ENCODE measurements around the gene EPHA5.

The EPHA5 gene

DNA sequence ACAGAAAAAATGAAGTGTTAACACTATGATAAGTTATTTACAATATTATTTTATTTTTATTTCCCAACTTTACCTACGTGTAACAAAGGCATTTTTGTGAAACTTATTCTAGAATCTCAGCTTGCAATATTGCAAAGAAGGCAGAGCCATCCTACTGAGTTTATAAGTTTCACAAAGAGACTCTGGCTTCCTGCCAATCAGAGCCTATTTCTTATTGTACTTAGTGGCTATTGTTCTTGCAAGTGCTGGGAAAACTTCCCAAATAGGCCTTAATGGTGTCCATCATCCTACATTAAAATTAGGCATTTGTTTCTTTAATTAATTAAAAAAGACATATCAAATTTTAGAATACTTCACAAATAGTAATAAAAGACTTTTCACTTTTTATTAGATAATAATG is 233.2 kb downstream of the EPHA5 start:
- H2AFZ ChIP-seq (ENCODE audit: low read depth, low read length) = no peak overlapping the region
- peaks cover 3% of the 10 kb centered on the region for H3K4me1 ChIP-seq (ENCODE audit: insufficient read depth, low read length)
- no peak overlapping the region for H3K4me3 ChIP-seq (ENCODE audit: low read length)
- no peaks in the 10 kb centered on the region for H3K27me3 ChIP-seq (ENCODE audit: insufficient read depth, low read length)
- H3K9me3 ChIP-seq (ENCODE audit: low read length) = no peaks in the 10 kb centered on the region
- H3K36me3 ChIP-seq (ENCODE audit: insufficient read depth, low read length) = no peaks in the 10 kb centered on the region

GRCh38 chr4:65422109-65422508 is 248.2 kb downstream of the EPHA5 start:
- H3K4me3 ChIP-seq (ENCODE audit: low read length) = no peak overlapping the region
- H3K4me1 ChIP-seq (ENCODE audit: insufficient read depth, low read length) = no peaks in the 10 kb centered on the region
- H3K9me3 ChIP-seq (ENCODE audit: low read length) = no peaks in the 10 kb centered on the region
- H3K27me3 ChIP-seq (ENCODE audit: insufficient read depth, low read length) = no peaks in the 10 kb centered on the region
- no peaks in the 10 kb centered on the region for H3K36me3 ChIP-seq (ENCODE audit: insufficient read depth, low read length)
- no peak overlapping the region for H2AFZ ChIP-seq (ENCODE audit: low read depth, low read length)

- Histone ChIP-seq H3K4me1 (ENCODE audit: insufficient read depth, low read length) (no peaks in the 10 kb centered on the region), H3K9me3 (ENCODE audit: low read length) (no peaks in the 10 kb centered on the region), H3K36me3 (ENCODE audit: insufficient read depth, low read length) (no peaks in the 10 kb centered on the region), H2AFZ (ENCODE audit: low read depth, low read length) (no peak overlapping the region), H3K4me3 (ENCODE audit: low read length) (no peak overlapping the region), H3K27me3 (ENCODE audit: insufficient read depth, low read length) (no peaks in the 10 kb centered on the region)
Observed at GRCh38 chr4:65420036-65420435, 250.3 kb downstream of the EPHA5 start.

DNA sequence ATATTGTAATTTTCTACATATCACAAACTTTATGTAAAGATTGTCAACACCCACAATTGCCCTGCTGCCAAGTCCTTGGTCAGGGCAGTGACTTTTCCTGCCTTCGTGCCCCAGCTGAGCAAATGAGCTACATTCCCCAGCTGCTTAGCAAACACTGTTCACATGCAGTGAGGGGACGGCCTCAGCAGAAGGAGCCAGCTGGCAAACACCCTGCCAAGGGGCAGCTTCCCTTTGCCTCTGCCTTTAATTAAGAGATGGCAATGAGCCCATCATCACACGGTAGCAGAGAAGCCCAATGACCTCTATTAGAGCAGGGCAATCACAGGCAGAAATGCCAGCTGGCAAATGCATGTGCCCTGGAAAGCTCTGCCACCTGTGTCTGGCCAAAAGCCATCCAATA is 253.4 kb downstream of the EPHA5 start:
- Histone ChIP-seq H2AFZ (ENCODE audit: low read depth, low read length) (peak overlapping the region; percentile 10), H3K9me3 (ENCODE audit: low read length) (no peaks in the 10 kb centered on the region), H3K4me1 (ENCODE audit: insufficient read depth, low read length) (no peaks in the 10 kb centered on the region), H3K4me3 (ENCODE audit: low read length) (no peak overlapping the region), H3K36me3 (ENCODE audit: insufficient read depth, low read length) (no peaks in the 10 kb centered on the region), H3K27me3 (ENCODE audit: insufficient read depth, low read length) (no peaks in the 10 kb centered on the region)

GRCh38 chr4:65407483-65407882 is 262.8 kb downstream of the EPHA5 start:
- H3K36me3 ChIP-seq (ENCODE audit: insufficient read depth, low read length) = no peaks in the 10 kb centered on the region
- no peak overlapping the region for H3K4me3 ChIP-seq (ENCODE audit: low read length)
- H3K9me3 ChIP-seq (ENCODE audit: low read length) = no peaks in the 10 kb centered on the region
- H2AFZ ChIP-seq (ENCODE audit: low read depth, low read length) = no peak overlapping the region
- no peaks in the 10 kb centered on the region for H3K27me3 ChIP-seq (ENCODE audit: insufficient read depth, low read length)
- H3K4me1 ChIP-seq (ENCODE audit: insufficient read depth, low read length) = peaks cover 3% of the 10 kb centered on the region

DNA sequence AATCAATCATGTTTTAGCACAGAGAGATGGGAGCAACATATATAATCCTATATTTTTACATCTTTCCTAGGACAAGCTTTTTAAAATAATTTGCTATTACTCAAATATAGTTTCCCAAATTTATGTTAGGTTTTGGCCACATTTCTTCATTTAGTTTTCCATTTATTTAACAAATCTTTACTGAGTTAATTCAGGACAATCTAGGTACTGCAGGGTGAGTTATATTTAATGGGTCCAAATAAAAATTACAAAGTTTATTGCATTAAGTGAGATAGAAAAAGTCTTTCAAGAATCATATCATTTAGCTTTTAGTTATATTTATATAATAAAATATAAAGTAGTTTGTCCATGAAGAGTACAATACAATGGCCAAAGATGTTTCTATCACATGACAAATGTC is 269.2 kb downstream of the EPHA5 start:
- Histone ChIP-seq H3K27me3 (ENCODE audit: insufficient read depth, low read length) (no peaks in the 10 kb centered on the region), H3K36me3 (ENCODE audit: insufficient read depth, low read length) (no peaks in the 10 kb centered on the region), H3K9me3 (ENCODE audit: low read length) (peaks cover 2% of the 10 kb centered on the region), H3K4me3 (ENCODE audit: low read length) (no peak overlapping the region), H2AFZ (ENCODE audit: low read depth, low read length) (no peak overlapping the region), H3K4me1 (ENCODE audit: insufficient read depth, low read length) (no peaks in the 10 kb centered on the region)

GRCh38 chr4:65399084-65399483 is 271.2 kb downstream of the EPHA5 start:
- no peaks in the 10 kb centered on the region for H3K27me3 ChIP-seq (ENCODE audit: insufficient read depth, low read length)
- peaks cover 2% of the 10 kb centered on the region for H3K9me3 ChIP-seq (ENCODE audit: low read length)
- H2AFZ ChIP-seq (ENCODE audit: low read depth, low read length) = no peak overlapping the region
- no peak overlapping the region for H3K4me3 ChIP-seq (ENCODE audit: low read length)
- no peaks in the 10 kb centered on the region for H3K4me1 ChIP-seq (ENCODE audit: insufficient read depth, low read length)
- H3K36me3 ChIP-seq (ENCODE audit: insufficient read depth, low read length) = no peaks in the 10 kb centered on the region

DNA sequence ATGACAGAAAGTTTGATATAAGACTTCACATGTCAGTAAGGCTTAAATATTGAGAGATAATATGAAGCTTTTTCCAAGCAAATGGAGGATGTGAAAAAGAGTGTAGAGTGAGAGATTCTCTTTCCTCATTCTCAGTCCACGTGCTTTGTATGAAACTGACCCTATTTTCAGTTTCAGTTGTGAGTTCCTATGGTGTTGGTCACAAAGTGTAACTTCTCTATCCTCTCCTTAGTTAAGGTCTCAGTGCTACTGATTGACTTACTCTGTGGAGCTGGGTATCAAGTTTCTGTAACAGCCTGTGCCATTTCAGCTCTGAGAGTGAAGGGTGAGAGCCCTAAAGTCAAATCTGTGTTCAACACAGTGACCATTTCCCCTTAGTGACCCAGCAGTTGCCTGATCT is 277.2 kb downstream of the EPHA5 start:
- H3K9me3 ChIP-seq (ENCODE audit: low read length) = no peaks in the 10 kb centered on the region
- no peak overlapping the region for H2AFZ ChIP-seq (ENCODE audit: low read depth, low read length)
- H3K36me3 ChIP-seq (ENCODE audit: insufficient read depth, low read length) = no peaks in the 10 kb centered on the region
- no peak overlapping the region for H3K4me3 ChIP-seq (ENCODE audit: low read length)
- no peaks in the 10 kb centered on the region for H3K27me3 ChIP-seq (ENCODE audit: insufficient read depth, low read length)
- no peaks in the 10 kb centered on the region for H3K4me1 ChIP-seq (ENCODE audit: insufficient read depth, low read length)

GRCh38 chr4:65392488-65392887 is 277.8 kb downstream of the EPHA5 start:
- Histone ChIP-seq H3K4me1 (ENCODE audit: insufficient read depth, low read length) (no peaks in the 10 kb centered on the region), H3K36me3 (ENCODE audit: insufficient read depth, low read length) (no peaks in the 10 kb centered on the region), H3K27me3 (ENCODE audit: insufficient read depth, low read length) (no peaks in the 10 kb centered on the region), H2AFZ (ENCODE audit: low read depth, low read length) (no peak overlapping the region), H3K4me3 (ENCODE audit: low read length) (no peak overlapping the region), H3K9me3 (ENCODE audit: low read length) (no peaks in the 10 kb centered on the region)

DNA sequence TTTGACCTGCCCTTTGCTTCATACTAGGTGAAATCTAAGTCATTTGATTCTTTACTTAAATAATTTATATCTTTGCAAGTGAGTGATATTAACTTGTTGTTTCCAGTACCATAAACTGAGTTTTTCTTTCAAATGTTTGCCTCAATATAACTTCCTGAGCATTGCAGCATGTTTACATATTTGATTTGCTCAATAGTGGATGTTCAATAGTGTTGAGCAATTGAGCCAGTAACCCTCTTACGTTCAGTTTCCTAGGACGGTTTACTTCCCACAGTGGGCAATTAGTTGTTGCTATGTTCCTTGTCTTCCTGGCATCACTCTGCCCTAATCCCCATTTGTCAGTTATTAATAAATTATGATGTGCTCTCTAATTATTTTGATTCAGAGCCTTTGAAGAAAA is 278.5 kb downstream of the EPHA5 start:
- no peaks in the 10 kb centered on the region for H3K4me1 ChIP-seq (ENCODE audit: insufficient read depth, low read length)
- no peak overlapping the region for H2AFZ ChIP-seq (ENCODE audit: low read depth, low read length)
- H3K4me3 ChIP-seq (ENCODE audit: low read length) = no peak overlapping the region
- no peaks in the 10 kb centered on the region for H3K9me3 ChIP-seq (ENCODE audit: low read length)
- no peaks in the 10 kb centered on the region for H3K36me3 ChIP-seq (ENCODE audit: insufficient read depth, low read length)
- H3K27me3 ChIP-seq (ENCODE audit: insufficient read depth, low read length) = no peaks in the 10 kb centered on the region

DNA sequence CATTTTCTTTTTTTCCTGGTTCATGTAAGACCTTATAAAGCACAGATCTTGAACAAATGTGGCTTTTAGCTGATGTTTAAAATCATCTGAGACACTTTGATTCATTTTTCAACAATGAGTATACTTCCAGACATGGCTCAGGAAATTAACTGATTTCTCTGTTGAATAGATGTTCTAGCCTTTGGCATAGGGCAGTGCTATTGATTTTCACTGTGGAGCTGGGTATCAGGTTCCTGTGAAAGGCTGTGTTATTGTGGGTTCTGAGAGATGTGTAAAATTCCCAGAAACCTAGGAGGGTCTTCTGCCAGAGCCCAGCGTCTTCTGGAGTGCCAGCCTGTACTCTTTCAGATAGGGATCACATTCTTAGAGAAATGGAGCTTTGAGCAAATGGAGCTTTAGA is 278.9 kb downstream of the EPHA5 start:
- no peaks in the 10 kb centered on the region for H3K36me3 ChIP-seq (ENCODE audit: insufficient read depth, low read length)
- H2AFZ ChIP-seq (ENCODE audit: low read depth, low read length) = no peak overlapping the region
- no peak overlapping the region for H3K4me3 ChIP-seq (ENCODE audit: low read length)
- H3K4me1 ChIP-seq (ENCODE audit: insufficient read depth, low read length) = no peaks in the 10 kb centered on the region
- H3K27me3 ChIP-seq (ENCODE audit: insufficient read depth, low read length) = no peaks in the 10 kb centered on the region
- H3K9me3 ChIP-seq (ENCODE audit: low read length) = no peaks in the 10 kb centered on the region

- Histone ChIP-seq H2AFZ (ENCODE audit: low read depth, low read length) (no peak overlapping the region), H3K4me3 (ENCODE audit: low read length) (no peak overlapping the region), H3K9me3 (ENCODE audit: low read length) (no peaks in the 10 kb centered on the region), H3K27me3 (ENCODE audit: insufficient read depth, low read length) (no peaks in the 10 kb centered on the region), H3K4me1 (ENCODE audit: insufficient read depth, low read length) (no peaks in the 10 kb centered on the region), H3K36me3 (ENCODE audit: insufficient read depth, low read length) (no peaks in the 10 kb centered on the region)
Observed at GRCh38 chr4:65386927-65387326, 283.4 kb downstream of the EPHA5 start.

DNA sequence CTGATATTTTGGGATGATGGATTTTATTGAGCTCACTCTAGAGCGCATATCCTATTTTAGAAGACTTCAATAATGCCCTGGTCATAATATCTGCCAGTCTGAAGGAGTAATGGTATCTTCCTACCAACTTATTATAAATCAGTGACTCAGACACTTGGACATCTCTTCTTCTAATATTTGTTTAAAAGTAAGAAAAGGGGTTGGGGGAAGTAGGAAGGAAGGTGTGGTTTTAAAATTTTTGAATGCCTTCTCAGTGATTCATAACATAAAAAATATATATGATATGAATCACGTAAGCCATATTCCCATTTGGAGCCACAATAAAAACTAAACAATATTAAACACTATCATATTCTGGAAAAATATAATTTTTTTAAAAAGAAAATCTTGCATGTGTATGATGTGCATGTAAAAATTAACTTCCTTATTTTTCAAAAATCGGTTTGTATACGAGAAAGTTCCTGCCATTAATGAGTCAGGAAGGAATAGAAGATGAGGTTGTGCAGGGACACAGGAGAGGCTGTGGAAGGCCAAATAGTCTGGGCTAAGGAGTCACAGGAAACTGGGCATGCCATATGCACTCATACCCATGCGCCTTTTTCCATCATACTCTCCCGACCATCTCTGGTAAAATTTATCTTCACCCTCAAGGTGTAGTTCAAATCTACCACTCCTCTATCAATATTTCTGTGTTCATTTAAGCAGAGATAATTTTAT is 286.5 kb downstream of the EPHA5 start:
- Histone ChIP-seq H3K4me1 (ENCODE audit: insufficient read depth, low read length) (no peaks in the 10 kb centered on the region), H3K27me3 (ENCODE audit: insufficient read depth, low read length) (no peaks in the 10 kb centered on the region), H3K36me3 (ENCODE audit: insufficient read depth, low read length) (no peaks in the 10 kb centered on the region), H3K9me3 (ENCODE audit: low read length) (no peaks in the 10 kb centered on the region), H2AFZ (ENCODE audit: low read depth, low read length) (no peak overlapping the region), H3K4me3 (ENCODE audit: low read length) (no peak overlapping the region)

DNA sequence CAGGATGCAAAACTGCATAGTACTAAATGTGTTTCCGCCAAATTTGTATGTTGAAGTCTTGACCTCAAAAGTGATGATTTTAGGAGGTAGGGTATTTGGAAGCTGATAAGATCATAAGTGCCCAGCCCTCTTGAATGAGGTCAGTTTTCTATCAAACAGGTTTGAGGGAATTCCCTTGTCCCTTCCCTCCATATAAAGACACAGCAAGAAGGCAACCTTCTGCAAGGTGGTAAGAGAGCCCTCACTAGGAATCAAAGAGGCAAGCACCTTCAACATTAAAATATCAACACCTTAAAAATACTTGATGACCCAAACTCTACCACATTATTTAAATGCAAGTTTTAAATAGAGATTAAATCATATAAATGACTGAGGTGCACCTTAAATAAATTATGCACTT is 288.6 kb downstream of the EPHA5 start:
- Histone ChIP-seq H3K36me3 (ENCODE audit: insufficient read depth, low read length) (no peaks in the 10 kb centered on the region), H2AFZ (ENCODE audit: low read depth, low read length) (no peak overlapping the region), H3K4me3 (ENCODE audit: low read length) (no peak overlapping the region), H3K4me1 (ENCODE audit: insufficient read depth, low read length) (no peaks in the 10 kb centered on the region), H3K9me3 (ENCODE audit: low read length) (no peaks in the 10 kb centered on the region), H3K27me3 (ENCODE audit: insufficient read depth, low read length) (no peaks in the 10 kb centered on the region)
